Erythroblast (primary cell): ENCODE results near the gene PGA5.

Source experiments
- DNase-seq, 2 experiments: peaks; one replicate each; lab custom pipeline; 2025; lab: John Stamatoyannopoulos, UW
- GATA1 ChIP-seq: IDR thresholded peaks from 2 replicates; pipeline ENCODE4 v1.6.1; 2011; ENCODE audit warnings: low read depth, mild to moderate bottlenecking, control low read depth, low read length, moderate library complexity
- POLR2A ChIP-seq: IDR thresholded peaks from 2 replicates; pipeline ENCODE4 v1.6.1; 2011; ENCODE audit warnings: mild to moderate bottlenecking, low read length

Gene PGA5

DNA sequence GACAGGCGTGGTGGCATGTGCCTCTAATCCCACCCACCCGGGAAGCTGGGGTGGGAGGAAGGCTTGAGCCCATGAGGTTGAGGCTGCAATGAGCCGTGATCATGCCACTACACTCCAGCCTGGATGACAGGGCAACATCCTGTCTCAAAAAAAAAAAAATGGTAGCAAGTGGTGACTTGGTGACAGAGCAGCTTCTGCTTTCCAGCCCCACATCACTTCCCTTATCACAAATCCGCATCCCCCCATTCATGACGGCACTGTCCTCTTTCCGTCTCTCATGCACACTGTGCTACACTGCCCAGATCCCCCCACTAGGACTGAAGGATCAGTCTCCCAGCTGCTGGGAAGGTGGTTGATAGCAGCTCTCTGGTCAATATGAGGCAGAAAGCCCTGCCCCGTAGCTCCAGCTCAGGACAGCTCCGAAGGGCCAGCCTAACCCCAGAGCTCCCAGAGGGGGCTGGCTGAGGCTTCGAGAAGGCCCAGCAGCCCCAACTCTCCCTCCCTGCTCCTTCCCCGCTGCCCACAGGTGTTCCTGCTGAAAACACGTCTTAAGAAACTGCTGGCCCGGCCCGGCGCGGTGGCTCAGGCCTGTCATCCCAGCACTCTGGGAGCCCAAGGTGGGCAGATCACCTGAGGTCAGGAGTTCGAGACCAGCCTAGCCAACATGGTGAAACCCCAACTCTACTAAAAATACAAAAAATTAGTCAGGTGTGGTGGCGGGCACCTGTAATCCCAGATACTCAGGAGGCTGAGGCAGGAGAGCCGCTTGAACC, 15.9 kb downstream of the PGA5 start:
- DNase-seq = no peak
- TF ChIP-seq POLR2A (no peak), GATA1 (no peak)

DNA sequence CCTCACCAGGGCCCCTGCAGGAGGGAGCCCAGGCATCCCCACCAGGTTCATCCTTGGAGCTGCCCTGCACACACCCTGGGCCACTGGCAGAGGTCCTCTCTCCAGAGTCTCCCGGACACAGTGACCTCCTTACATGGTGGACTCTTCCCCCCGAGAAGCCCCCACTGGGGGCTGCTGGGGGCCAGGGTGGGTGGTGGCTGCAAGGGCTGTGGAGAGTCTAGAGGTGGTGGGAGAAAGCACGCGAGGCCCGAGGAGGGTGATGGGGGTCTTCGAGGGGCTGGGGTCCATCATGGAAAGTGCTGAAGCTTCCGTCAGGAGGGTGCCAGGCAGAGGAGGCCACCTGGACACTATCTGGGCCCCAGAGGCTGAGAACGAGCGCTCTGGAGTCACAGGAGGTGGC, 17.6 kb downstream of the PGA5 start:
- no peak for TF ChIP-seq GATA1
- no peak for TF ChIP-seq POLR2A

DNA sequence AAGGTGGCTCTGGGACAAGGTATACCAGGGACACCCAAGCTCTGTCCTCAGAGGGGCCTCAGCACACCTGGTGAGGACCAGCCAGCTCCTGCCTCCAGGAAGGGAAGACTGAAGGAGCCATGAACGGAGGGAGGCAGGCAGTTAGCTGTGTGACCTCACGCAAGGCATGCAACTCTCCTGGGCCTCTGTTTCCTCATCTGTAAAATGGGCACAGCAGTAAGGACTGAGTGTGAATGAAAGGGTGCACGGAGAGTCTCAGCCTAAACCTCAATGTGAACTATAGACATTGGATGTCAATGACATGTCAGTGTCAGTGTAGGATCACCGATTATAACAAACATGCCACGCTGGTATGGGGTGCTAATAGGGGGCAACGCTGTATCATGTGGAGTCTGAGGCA, 18.4 kb downstream of the PGA5 start:
- DNase-seq = no peak
- no peak for TF ChIP-seq POLR2A
- no peak for TF ChIP-seq GATA1

More for the DNA sequence above, 17.6 kb downstream of the PGA5 start:
- DNase-seq = no peak

DNA sequence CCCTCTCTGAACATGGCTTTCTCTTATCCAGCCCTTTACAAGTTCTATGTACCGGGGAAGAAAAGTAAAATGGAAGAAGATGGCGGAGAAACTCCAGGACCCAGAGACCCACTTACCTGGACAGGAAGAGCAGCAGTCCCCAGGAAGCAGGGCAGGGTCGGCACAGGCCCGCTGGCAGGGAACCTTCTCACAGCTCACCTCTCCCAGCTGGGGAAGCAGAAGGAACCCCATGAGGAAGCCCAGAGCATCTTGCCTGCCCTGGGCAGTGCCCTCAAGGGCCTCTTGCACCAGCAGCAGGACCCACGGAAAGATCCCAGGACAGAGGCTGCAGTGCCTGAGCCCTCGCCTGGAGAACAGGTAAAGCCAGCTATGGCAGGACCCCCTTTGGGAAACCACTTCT, 23.4 kb downstream of the PGA5 start:
- TF ChIP-seq POLR2A (no peak), GATA1 (no peak)
- no peak for DNase-seq

DNA sequence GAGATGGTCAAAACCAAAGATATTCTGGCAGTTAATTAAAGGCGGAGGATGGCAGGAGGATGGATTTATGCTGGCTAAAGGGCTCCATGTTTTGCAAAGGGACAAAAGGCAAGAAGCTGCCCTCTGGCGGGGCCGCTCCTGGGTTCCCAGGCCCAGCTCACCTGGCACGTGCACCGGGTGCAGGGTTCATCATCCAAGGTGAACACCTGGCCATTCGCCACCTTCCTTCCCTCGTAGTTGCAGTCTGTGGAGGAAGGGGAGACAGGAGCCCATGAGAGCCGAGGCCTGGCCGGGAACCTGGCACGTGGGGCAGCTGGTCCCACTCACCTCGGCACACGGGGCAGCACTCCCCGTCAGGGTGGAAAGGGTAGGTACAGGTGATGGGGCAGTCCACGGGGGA, 23.8 kb downstream of the PGA5 start:
- DNase-seq = no peak
- TF ChIP-seq POLR2A (no peak), GATA1 (no peak)

DNA sequence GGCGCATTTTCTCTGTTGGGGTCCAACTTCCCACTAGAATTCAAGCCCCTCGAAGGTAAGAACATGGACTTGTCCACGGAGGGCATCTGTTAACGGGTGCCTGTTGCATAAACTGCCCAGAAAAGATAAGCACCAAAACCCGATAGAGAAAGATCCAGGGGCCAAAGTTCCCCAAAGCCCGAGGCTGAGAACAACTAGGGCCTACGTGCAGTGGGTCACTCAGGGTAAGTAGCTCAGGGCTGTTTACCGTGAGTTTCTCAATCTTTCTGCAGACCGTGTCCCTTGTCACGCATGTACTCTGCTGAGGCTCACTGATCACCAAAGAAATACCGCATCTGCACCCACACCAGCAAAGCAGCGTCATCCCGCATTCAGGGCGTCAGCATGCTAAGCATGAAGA, 24.4 kb downstream of the PGA5 start:
- no peak for DNase-seq
- TF ChIP-seq POLR2A (no peak), GATA1 (no peak)

DNA sequence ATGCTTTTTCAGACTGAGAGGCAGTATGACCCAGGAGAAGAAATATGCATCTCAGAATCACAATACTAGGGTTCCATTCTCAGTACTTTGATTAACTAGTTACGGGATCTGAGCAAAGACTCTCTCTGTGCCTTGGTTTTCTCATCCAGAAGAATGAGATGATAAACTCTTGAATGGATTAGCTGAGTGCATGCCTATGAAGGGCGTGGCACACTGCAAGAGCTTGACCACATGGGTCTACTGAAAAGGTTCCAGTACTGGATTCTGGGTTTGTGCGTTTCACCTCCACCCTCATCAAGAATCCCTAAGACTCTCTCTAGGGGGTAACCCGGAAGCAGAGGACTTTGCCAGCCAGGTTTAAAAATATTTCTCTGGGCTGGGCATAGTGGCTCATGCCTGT, 25.6 kb downstream of the PGA5 start:
- TF ChIP-seq POLR2A = no peak
- no peak for TF ChIP-seq GATA1

DNA sequence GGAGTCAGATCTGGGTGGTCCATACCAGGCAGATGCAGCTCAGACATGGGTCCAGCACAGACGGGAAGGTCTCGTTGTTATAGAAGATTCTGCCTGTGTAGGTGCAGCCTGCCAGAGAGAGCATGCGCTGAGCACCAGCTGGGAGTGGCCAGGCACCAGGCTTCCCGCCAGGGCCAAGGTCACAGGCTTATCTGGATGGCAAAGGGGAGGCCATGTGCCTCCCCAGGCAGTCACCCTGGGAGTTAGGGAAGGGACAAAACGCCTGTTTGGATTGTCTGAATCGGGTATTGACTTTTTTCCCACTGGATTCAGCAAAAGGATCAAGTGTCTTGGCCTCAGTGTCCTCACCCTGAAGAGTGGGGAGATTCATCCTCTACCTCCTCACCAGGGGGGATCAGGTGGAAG, 26.5 kb downstream of the PGA5 start:
- TF ChIP-seq GATA1 = no peak
- no peak for TF ChIP-seq POLR2A

More for the DNA sequence above, 25.6 kb downstream of the PGA5 start:
- DNase-seq = no peak

DNA sequence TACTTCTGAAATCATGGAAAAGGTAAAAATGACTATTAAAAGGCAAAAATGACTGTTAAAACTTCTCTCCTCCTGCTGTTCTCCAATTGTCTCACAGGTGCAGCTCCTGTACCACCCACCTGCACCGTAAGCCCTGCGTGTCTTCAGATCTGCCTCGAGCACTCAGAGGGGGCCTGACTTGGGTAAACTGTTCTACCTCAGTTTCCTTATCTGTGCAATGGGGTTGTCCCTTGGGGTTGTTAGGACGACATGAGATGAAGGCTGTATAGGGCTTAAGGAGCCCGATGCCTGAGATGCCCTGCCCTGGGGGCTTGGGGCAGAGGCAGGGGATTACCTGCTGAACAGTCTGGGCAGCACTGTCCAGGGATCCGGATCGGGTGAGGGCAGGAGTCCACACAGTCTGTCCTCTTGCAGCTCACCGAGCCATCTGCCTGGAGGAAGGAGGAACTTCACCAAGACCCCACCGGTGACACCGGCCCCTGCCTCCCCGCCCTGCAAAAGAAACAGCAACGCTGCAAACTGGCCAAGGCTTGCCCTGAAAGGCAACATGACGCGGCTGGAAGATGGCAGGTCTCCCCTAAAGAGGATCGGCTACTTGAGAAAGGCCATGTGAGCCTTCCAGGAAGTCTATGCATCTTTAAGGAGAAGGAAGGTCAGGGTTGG, 27.7 kb downstream of the PGA5 start:
- TF ChIP-seq POLR2A = no peak
- TF ChIP-seq GATA1 = no peak
- DNase-seq = no peak

More for the DNA sequence above, 26.5 kb downstream of the PGA5 start:
- peak; percentile 66 for DNase-seq

DNA sequence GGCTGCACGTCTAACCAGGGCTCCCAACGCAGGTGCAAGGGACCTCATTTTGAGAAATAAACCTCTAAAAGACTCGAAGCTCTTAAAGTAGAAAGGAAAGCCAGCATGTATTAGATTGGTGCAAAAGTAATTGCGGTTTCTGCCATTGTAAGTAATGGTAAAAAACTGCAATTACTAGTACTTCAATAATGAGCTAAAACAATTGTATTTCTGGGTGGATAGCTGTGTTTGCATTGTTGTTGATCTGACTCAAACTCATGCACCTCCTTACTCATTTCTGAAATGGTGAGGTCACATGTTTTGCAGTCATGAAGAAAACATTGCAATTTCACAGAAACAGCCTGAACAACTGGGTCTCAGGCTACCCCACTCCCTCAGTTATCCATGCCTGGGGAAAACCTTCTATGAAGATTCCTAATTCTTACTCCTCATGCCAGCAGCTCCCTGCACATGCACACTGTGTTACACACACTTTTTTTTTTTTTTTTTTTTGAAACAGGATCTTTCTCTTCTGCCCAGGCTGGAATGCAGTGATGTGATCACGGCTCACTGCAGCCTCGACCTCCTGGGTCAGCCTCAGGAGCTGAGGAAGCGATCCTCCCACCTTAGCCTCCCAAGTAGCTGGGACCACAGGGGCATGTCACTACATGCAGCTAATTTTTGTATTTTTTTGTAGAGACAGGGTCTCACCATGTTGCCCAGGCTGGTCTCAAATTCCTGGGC, 29.5 kb downstream of the PGA5 start:
- TF ChIP-seq POLR2A (no peak), GATA1 (no peak)
- DNase-seq = no peak

DNA sequence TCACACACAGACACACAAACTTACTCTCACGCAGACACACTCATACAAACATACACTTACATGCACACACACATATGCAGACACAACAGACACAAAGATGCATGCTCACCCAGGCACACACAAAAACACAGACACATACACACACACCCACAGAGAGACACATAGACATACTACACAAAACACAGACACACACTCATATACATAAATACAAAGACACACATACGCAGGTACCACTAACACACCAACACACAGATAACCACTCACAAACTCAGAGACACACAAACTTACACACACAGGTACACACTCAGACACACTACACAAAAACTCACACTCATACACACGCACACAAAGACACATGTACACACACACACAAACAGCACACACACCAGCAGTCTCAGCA, 31.8 kb downstream of the PGA5 start:
- TF ChIP-seq POLR2A = no peak
- no peak for DNase-seq

DNA sequence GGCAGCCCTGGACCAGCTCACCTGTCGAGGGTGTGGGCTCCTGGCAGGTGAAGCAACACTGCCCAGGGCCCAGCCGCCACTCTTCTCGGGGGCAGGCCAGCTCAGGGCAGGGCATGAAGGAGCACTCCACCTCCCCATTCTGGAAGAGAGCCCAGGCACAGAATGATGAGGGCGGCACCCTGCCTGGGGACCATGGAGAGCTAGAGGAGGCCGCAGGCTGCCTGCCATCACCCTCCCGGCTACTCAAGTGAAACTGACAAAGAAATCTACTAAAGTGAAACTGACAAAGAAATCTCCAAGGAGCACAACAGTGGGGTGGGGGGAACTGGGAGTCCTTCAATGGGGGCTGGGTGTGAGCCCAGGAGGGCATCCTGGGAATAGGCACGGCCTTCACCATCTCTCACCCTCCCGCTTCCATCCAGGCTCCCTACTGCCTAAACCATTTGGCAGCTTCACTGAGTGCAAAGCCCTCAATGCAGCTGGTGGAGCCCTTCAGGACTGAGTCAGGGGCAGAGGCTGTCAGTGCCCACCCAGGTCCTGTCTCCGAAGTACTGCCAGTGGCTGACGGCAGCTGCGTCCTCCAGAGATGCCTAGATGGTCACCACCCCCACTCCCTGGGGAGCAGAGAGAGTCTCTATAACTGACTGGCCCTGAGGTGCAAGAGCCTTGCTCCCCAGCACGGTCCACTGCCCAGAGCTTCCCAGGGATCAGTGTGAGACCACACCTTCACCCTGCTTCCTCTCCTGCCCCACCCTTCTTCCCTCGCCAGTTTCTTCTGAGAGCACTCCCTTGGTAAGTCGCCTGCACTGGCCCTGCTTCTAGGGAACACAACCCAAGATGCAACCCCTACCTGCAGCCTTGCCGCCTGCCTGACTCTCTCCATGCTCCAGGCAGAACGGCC, 32.5 kb downstream of the PGA5 start:
- TF ChIP-seq GATA1 = no peak
- TF ChIP-seq POLR2A = no peak
- DNase-seq = no peak

DNA sequence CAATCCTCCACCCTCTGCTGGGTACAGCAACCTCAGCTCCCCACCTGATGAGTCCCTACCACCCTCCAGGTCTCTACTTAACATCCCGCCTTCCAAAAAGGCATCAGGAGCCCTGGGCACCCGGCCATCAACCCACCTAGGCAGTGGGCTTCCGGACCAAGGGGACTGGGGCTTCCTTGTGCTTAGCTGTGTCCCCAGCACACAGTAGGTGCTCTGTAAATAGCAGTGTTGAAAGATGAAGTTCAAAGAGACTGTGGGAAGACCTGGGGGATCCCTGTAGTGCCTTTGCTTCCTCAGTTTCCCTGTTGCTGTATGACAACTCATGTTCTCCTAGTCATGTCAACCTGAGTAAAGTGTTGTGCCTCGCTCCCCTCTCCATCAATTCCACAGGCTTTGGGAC, 33.1 kb downstream of the PGA5 start:
- DNase-seq = no peak

More for the DNA sequence above, 33.1 kb downstream of the PGA5 start:
- TF ChIP-seq GATA1 = no peak
